ENCODE measurements around the gene LDB3.
"Not testable (repeated sequence)": the region's sequence is repeated elsewhere in the genome, so short reads cannot be mapped to it uniquely, and the experiment has no call there.

LDB3 gene

GRCh38 chr10:86734207-86734988 is 66.1 kb downstream of the LDB3 start:
- DNase-seq = no peak

- not testable (repeated sequence) for DNase-seq
Measured at GRCh38 chr10:86735278-86735677, 67.0 kb downstream of the LDB3 start.

GRCh38 chr10:86742230-86742629 is 73.9 kb downstream of the LDB3 start:
- no peak for DNase-seq

DNA sequence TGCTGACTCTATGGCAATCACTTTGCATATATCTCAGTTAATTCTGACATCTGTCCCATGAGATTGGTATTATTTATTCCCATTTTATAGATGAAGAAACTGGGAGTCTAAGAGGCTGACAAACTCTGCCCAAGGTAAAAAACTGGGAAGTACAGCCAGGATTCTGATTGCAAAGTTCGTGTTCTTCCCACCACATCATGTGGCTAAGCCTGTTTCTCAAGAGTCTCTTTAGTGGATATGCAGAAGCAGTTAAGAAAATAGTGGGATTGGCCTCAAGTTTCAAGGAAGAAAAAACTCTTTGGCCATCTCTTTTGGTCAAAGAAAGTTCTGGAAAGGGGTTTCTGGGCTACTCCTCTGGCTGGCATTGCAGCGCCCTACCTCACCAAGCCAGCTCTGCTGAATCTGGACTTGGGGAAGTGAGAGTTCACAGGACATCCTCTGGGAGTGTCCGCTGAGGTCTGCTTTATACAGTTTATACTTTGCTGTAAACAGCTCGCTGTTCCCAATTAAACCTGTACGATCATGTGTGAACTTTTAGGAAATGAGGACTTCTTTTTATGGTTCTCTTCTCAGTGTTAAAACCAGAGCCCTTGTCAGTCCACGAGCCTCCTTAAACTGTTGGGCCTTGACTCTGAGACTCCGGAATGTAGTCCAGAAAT is 75.9 kb downstream of the LDB3 start:
- no peak for DNase-seq

- DNase-seq = no peak
Measured at GRCh38 chr10:86747796-86748581, 79.7 kb downstream of the LDB3 start.

- no peak for DNase-seq
Measured at GRCh38 chr10:86749854-86750253, 81.5 kb downstream of the LDB3 start.

DNA sequence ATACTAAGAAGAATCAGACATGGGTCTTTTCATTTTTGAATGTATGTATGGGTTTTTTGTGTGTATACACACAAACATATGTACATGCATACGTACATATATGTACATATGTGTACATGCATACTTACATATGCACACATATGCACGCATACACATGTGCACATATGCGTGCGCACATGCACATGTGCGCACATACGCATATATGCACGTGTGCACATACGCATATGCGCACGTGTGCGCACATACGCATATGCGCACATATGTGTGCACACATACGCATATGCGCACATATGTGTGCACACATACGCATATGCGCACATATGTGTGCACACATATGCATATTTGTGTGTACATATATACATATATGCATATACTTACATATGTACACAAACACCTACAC is 83.2 kb downstream of the LDB3 start:
- no peak for DNase-seq

DNA sequence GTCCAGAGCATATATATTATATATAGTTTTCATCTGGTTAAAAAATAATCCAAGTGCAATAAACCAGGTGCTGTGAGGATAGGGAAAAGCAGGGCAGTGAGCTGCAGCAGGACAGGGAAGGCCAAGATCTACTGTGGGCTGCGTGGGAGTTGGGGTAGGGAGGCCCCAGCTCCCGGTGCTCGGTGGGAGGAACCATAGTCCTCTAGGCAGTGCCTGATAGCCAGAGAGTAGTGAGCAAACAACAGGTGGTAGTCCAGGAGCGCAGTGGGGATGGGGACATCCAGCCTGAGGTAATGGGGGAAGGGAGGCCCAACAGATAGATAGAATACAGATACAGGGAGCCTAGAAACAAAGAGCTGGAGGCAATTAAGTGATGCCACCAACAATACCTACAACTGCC is 84.0 kb downstream of the LDB3 start:
- no peak for DNase-seq

DNA sequence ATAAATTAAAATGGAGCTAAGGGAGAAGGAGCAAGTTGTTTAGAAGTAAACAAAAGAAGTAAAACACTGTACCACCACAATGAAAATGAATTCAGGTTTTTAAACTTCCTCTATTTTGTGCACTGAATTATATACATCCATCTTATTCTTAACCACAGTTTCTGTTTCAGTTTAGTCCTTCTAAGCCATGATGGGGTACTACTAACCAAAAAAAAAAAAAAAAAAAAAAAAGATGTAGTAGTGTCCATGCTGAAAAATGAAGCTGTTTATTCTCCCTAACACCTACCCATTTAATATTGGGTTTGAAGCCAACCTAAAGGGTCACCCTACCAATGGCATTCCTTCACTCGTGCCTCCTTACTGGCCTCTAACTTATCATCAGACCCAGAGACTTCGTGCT is 84.7 kb downstream of the LDB3 start:
- no peak for DNase-seq

DNA sequence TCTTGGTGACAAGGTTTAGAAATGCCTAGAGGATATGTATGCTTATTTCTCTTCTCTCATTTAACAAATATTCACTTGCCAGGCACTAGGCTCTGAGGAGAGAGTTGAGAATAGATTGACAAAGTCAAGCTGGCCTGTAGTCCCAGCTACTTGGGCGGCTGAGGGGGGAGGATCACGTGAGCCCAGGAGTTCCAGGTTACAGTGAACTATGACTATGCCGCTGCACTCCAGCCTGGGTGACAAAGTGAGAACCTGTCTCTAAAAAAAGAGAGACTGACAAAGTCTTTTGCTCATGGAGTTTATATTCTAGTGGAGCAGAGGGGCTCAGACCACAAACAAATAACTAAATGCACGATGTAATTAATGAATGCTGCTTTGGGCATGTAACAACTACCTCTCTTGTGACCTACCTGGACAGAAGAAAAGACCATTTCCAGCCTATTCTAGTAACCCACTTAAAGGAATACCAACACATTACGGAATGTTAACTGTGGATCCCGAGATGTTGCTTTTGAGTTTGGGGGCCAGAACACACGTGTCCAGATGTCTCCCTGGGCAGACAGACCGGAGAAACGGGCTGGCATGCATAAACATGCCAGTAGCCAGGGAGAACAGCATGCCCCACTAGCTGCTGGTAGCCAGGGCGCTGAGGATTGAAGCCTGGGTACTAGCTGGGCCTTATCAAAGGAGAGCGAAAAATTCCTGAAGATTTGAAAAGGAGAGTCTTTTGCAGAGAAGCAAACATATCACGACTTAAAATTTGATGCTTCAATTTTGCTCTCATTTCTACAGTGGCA is 85.5 kb downstream of the LDB3 start:
- DNase-seq = no peak

DNA sequence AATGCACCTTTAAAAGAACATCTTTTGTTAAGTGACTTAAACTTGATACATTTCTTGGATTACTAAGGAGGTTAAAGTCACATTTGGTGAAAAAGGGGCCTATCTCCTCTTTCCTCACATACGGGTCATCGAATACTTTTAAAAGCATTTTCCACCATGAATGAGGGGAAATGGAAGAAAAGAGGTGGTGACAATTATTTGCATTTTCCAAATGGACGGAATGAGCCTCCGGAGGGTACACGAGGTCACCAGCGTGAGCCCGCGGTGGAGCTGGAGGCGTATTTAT is 87.1 kb downstream of the LDB3 start:
- DNase-seq = no peak

DNA sequence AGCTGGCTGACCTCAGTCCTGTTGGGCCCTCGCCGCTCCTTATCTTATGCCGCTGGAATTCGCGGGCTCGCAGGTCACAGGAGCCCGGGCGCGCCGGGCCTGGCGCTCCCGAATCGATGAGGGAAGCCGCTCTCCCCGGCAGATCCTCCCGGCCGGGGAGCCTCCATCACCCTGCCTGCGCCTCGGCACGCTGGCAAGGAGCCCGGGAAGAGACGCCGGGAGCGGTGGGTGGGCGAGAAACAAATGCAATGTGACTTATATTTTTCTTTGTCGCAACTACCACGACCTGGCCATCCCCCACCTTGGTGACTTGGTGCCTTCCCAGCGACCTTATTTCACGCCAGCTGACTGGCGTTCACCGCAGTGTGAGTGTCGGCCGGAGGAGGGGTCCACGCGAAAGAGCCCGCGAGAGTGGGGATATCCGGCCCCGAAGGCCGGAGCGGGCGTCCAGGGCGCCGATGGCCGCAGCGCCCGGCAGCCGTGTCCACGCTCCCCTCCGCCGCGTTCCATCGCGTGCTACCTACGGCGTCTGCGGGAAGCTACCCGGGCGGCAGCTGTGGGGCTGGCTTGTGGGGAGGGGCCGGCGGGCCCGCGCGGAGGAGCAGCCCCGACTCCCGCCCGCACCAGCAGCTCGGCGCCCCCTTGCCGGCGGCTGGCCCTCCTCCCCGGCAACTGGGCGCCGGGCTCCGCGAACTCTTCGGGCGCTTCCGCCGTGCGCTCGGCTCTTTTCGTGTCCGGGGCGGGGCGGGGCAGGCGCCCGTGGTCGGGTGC is 87.6 kb downstream of the LDB3 start:
- DNase-seq = peak; percentile 20 to 98 (median 86)

DNA sequence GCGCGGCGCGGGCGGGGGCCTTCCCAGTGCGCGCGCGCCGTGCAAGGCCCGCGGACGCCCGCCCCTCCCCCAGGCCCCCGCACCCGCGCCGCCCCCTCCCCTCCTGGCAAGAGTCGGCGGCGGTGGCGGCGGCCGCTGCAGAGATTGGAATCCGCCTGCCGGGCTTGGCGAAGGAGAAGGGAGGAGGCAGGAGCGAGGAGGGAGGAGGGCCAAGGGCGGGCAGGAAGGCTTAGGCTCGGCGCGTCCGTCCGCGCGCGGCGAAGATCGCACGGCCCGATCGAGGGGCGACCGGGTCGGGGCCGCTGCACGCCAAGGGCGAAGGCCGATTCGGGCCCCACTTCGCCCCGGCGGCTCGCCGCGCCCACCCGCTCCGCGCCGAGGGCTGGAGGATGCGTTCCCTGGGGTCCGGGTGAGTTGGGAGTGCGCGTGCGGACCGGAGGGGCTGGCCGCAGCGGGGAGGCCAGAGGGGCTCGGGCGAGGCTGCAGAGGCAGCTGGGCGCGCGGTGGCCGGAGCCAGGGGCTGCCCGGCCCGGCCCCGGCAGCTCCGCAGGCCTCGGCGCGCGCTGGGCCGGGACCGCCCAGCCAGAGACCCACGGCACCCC is 88.3 kb downstream of the LDB3 start, which contains the start of gene BMPR1A:
Gene BMPR1A, plus strand, starts transcription at position 109 of the 602 bp plus-strand sequence. CDS start 119,400 bp downstream, outside the sequence.
- peak in 4 of 14 donors; percentile 57 to 78 (median 72) for DNase-seq

GRCh38 chr10:86757113-86757972 is 89.0 kb downstream of the LDB3 start:
- peak in 8 of 14 donors; percentile 16 to 73 (median 52) for DNase-seq

GRCh38 chr10:86758189-86759072 is 90.1 kb downstream of the LDB3 start:
- no peak for DNase-seq

- DNase-seq = no peak
Measured at GRCh38 chr10:86759073-86759672, 90.9 kb downstream of the LDB3 start.

GRCh38 chr10:86763404-86763803 is 95.1 kb downstream of the LDB3 start:
- no peak for DNase-seq

GRCh38 chr10:86765548-86765947 is 97.2 kb downstream of the LDB3 start:
- DNase-seq = no peak
